HG03354 (cell line): Measurements from ENCODE around the gene PRSS22.

ENCODE experiments used
- ATAC-seq: cut with Tn5 transposase; IDR thresholded peaks from one replicate; pipeline ENCODE4 v1.9.1; 2021; ENCODE audit warnings: mild to moderate bottlenecking; ENCODE audit not compliant: unreplicated experiment, poor library complexity, severe bottlenecking

The PRSS22 gene

GRCh38 chr16:2818272-2818876, 39.6 kb downstream of the PRSS22 start:
- no peak for ATAC-seq

GRCh38 chr16:2817340-2818271, 40.4 kb downstream of the PRSS22 start:
- no peak for ATAC-seq

- no peak for ATAC-seq
Observed at GRCh38 chr16:2816751-2817339, 41.1 kb downstream of the PRSS22 start, which contains the start of gene PRSS21. PRSS21 (plus strand) TSS chr16:2817237; CDS start chr16:2817269, 32 bp downstream.

GRCh38 chr16:2815299-2815771, 42.6 kb downstream of the PRSS22 start:
- ATAC-seq, result no peak

- no peak for ATAC-seq
Observed at GRCh38 chr16:2814551-2815298, 43.2 kb downstream of the PRSS22 start.

- no peak for ATAC-seq
Observed at GRCh38 chr16:2813771-2814221, 44.2 kb downstream of the PRSS22 start.

- no peak for ATAC-seq
Observed at GRCh38 chr16:2811703-2812471, 46.1 kb downstream of the PRSS22 start.

GRCh38 chr16:2810651-2811050, 47.3 kb downstream of the PRSS22 start:
- no peak for ATAC-seq

- ATAC-seq, result no peak
Observed at GRCh38 chr16:2809149-2809760, 48.7 kb downstream of the PRSS22 start.

- no peak for ATAC-seq
Observed at GRCh38 chr16:2808181-2808580, 49.8 kb downstream of the PRSS22 start.

- no peak for ATAC-seq
Observed at GRCh38 chr16:2806286-2806685, 51.7 kb downstream of the PRSS22 start.

GRCh38 chr16:2804728-2805127, 53.2 kb downstream of the PRSS22 start:
- ATAC-seq, result no peak

- ATAC-seq, result no peak
Observed at GRCh38 chr16:2803545-2804195, 54.3 kb downstream of the PRSS22 start.
